Activated T-helper 2 cell treated with anti-CD3 and anti-CD28 coated beads, Interferon-gamma antibody, Interleukin-2, Interleukin-4, amounts not matched to agents 10 μg/mL and 5 μg/mL and 100 μg/mL, durations not matched to agents 14 hours and 24 hours and 36 hours (primary cell): ENCODE measurements around the gene CCT2. TPM values are rescaled to one million over a fixed set of nuclear protein-coding genes. Genes with fewer than 3 reads are reported as not detected.

ENCODE experiments used
- DNase-seq: peaks from one replicate; pipeline ENCODE4 v3.0.0; 2021; ENCODE audit warnings: low spot score
- H3K27ac Mint-ChIP-seq: one replicate; pipeline ENCODE4 v1.8.0; 2021; ENCODE audit warnings: mixed read lengths
- H3K27me3 Mint-ChIP-seq: one replicate; pipeline ENCODE4 v1.8.0; 2021; ENCODE audit warnings: low read depth, mixed read lengths
- H3K36me3 Mint-ChIP-seq: one replicate; pipeline ENCODE4 v1.8.0; 2021; ENCODE audit warnings: low read depth, mixed read lengths
- H3K4me1 Mint-ChIP-seq: one replicate; pipeline ENCODE4 v1.8.0; 2021; ENCODE audit warnings: low read depth, mixed read lengths
- H3K4me3 Mint-ChIP-seq: one replicate; pipeline ENCODE4 v1.8.0; 2021; ENCODE audit warnings: low read depth, mild to moderate bottlenecking, moderate library complexity, mixed read lengths
- H3K9me3 Mint-ChIP-seq: one replicate; pipeline ENCODE4 v1.8.0; 2021; ENCODE audit warnings: mixed read lengths
- intact Hi-C: fragments of 100-400 bp; cut with micrococcal nuclease; formaldehyde crosslinking; loops from one replicate; pipeline ENCODE4 v1.15.1; 2023
- total RNA-seq: library from RNA; stranded (reverse); gene quantifications from 2 replicates; pipeline ENCODE4 v1.2.3, GENCODE V29; 2022

The CCT2 gene
- 409 and 416 TPM in 2 replicates for total RNA-seq

- peak; percentile 95 for DNase-seq
- Mint-ChIP-seq H3K9me3 (no peaks in the 10 kb centered on the region), H3K27me3 (no peaks in the 10 kb centered on the region), H3K36me3 (peaks cover 41% of the 10 kb centered on the region), H3K4me3 (peak within 1 kb of the TSS; percentile 97), H3K27ac (peak within 1 kb of the TSS; percentile 97), H3K4me1 (peaks cover 15% of the 10 kb centered on the region)
- intact Hi-C loops = loop anchor here (1.0 to 10.0 kb wide), 5 partner anchors 113 to 431 kb away; partner anchors contain the start of genes CPSF6, FRS2 and RAB3IP
Measured at GRCh38 chr12:69585189-69586062, at the start of gene CCT2. TSS of gene CCT2 (plus strand) at chr12:69585459. CDS start at chr12:69585522, 63 bp downstream.

GRCh38 chr12:69540987-69541386 is 44.3 kb upstream of the CCT2 start:
- no peak for DNase-seq
- H3K4me1 Mint-ChIP-seq = peaks cover 2% of the 10 kb centered on the region
- H3K9me3 Mint-ChIP-seq = peaks cover 11% of the 10 kb centered on the region
- intact Hi-C loops = no loop called here
- no peak overlapping the region for H3K4me3 Mint-ChIP-seq
- no peaks in the 10 kb centered on the region for H3K27me3 Mint-ChIP-seq
- no peak overlapping the region for H3K27ac Mint-ChIP-seq
- H3K36me3 Mint-ChIP-seq = peaks cover 41% of the 10 kb centered on the region

GRCh38 chr12:69544087-69544486 is 41.2 kb upstream of the CCT2 start:
- Mint-ChIP-seq H3K27me3 (no peaks in the 10 kb centered on the region), H3K4me1 (peaks cover 4% of the 10 kb centered on the region), H3K27ac (no peak overlapping the region), H3K36me3 (peaks cover 34% of the 10 kb centered on the region), H3K4me3 (no peak overlapping the region), H3K9me3 (peaks cover 12% of the 10 kb centered on the region)
- no peak for DNase-seq
- intact Hi-C loops = no loop called here

- intact Hi-C loops = no loop called here
- peaks cover 34% of the 10 kb centered on the region for H3K36me3 Mint-ChIP-seq
- no peak overlapping the region for H3K4me3 Mint-ChIP-seq
- H3K4me1 Mint-ChIP-seq = peaks cover 6% of the 10 kb centered on the region
- no peaks in the 10 kb centered on the region for H3K27me3 Mint-ChIP-seq
- no peak for DNase-seq
- no peak overlapping the region for H3K27ac Mint-ChIP-seq
- H3K9me3 Mint-ChIP-seq = peaks cover 12% of the 10 kb centered on the region
Measured at GRCh38 chr12:69545081-69545480, 40.2 kb upstream of the CCT2 start.

GRCh38 chr12:69546693-69547438 is 38.4 kb upstream of the CCT2 start:
- intact Hi-C loops = no loop called here
- no peak overlapping the region for H3K27ac Mint-ChIP-seq
- H3K4me3 Mint-ChIP-seq = no peak overlapping the region
- peaks cover 5% of the 10 kb centered on the region for H3K4me1 Mint-ChIP-seq
- no peaks in the 10 kb centered on the region for H3K27me3 Mint-ChIP-seq
- peaks cover 25% of the 10 kb centered on the region for H3K36me3 Mint-ChIP-seq
- peaks cover 12% of the 10 kb centered on the region for H3K9me3 Mint-ChIP-seq
- no peak for DNase-seq

GRCh38 chr12:69548687-69549086 is 36.6 kb upstream of the CCT2 start:
- Mint-ChIP-seq H3K4me1 (peaks cover 5% of the 10 kb centered on the region), H3K27me3 (no peaks in the 10 kb centered on the region), H3K27ac (no peak overlapping the region), H3K4me3 (no peak overlapping the region), H3K9me3 (peaks cover 6% of the 10 kb centered on the region), H3K36me3 (peaks cover 16% of the 10 kb centered on the region)
- intact Hi-C loops = no loop called here
- no peak for DNase-seq

- Mint-ChIP-seq H3K4me3 (no peak overlapping the region), H3K27me3 (no peaks in the 10 kb centered on the region), H3K36me3 (peaks cover 3% of the 10 kb centered on the region), H3K4me1 (peaks cover 5% of the 10 kb centered on the region), H3K27ac (no peak overlapping the region), H3K9me3 (peaks cover 3% of the 10 kb centered on the region)
- intact Hi-C loops = no loop called here
- DNase-seq = no peak
Measured at GRCh38 chr12:69550569-69551350, 34.5 kb upstream of the CCT2 start.

GRCh38 chr12:69553628-69554248 is 31.5 kb upstream of the CCT2 start:
- H3K27me3 Mint-ChIP-seq = no peaks in the 10 kb centered on the region
- intact Hi-C loops = no loop called here
- no peaks in the 10 kb centered on the region for H3K9me3 Mint-ChIP-seq
- no peak overlapping the region for H3K27ac Mint-ChIP-seq
- no peak for DNase-seq
- no peak overlapping the region for H3K4me3 Mint-ChIP-seq
- peaks cover 3% of the 10 kb centered on the region for H3K4me1 Mint-ChIP-seq
- no peaks in the 10 kb centered on the region for H3K36me3 Mint-ChIP-seq

- Mint-ChIP-seq H3K4me3 (no peak overlapping the region), H3K27ac (no peak overlapping the region), H3K9me3 (no peaks in the 10 kb centered on the region), H3K4me1 (no peaks in the 10 kb centered on the region), H3K36me3 (no peaks in the 10 kb centered on the region), H3K27me3 (no peaks in the 10 kb centered on the region)
- intact Hi-C loops = no loop called here
- DNase-seq = no peak
Measured at GRCh38 chr12:69555461-69555860, 29.8 kb upstream of the CCT2 start.

GRCh38 chr12:69556383-69556782 is 28.9 kb upstream of the CCT2 start:
- Mint-ChIP-seq H3K4me1 (no peaks in the 10 kb centered on the region), H3K27ac (no peak overlapping the region), H3K4me3 (no peak overlapping the region), H3K9me3 (no peaks in the 10 kb centered on the region), H3K36me3 (no peaks in the 10 kb centered on the region), H3K27me3 (no peaks in the 10 kb centered on the region)
- no peak for DNase-seq
- intact Hi-C loops = no loop called here

GRCh38 chr12:69563166-69563762 is 22.0 kb upstream of the CCT2 start:
- DNase-seq = no peak
- no peaks in the 10 kb centered on the region for H3K27me3 Mint-ChIP-seq
- no peak overlapping the region for H3K4me3 Mint-ChIP-seq
- intact Hi-C loops = no loop called here
- peaks cover 5% of the 10 kb centered on the region for H3K4me1 Mint-ChIP-seq
- no peaks in the 10 kb centered on the region for H3K9me3 Mint-ChIP-seq
- no peak overlapping the region for H3K27ac Mint-ChIP-seq
- peaks cover 3% of the 10 kb centered on the region for H3K36me3 Mint-ChIP-seq

GRCh38 chr12:69566603-69567002 is 18.7 kb upstream of the CCT2 start:
- H3K27me3 Mint-ChIP-seq = no peaks in the 10 kb centered on the region
- H3K4me3 Mint-ChIP-seq = no peak overlapping the region
- peaks cover 14% of the 10 kb centered on the region for H3K36me3 Mint-ChIP-seq
- no peak overlapping the region for H3K27ac Mint-ChIP-seq
- H3K4me1 Mint-ChIP-seq = peaks cover 12% of the 10 kb centered on the region
- H3K9me3 Mint-ChIP-seq = no peaks in the 10 kb centered on the region
- no peak for DNase-seq
- intact Hi-C loops = no loop called here
